Mesenchymal stem cell (in vitro differentiated cells and primary cell): ENCODE data around the gene RPS6KA5.

Experiments used
- DNase-seq: peaks from one replicate; pipeline ENCODE4 v3.0.0-alpha.2; 2013
- H2AFZ ChIP-seq: one replicate; pipeline ENCODE4 v1.6.1; 2013; ENCODE audit warnings: low read depth, mild to moderate bottlenecking, control low read depth, inconsistent platforms, low read length, moderate library complexity
- H2AK5ac ChIP-seq: 2 replicates; pipeline ENCODE4 v1.6.1; 2013; ENCODE audit warnings: low read length, moderate library complexity, mild to moderate bottlenecking, inconsistent platforms; ENCODE audit not compliant: severe bottlenecking
- H2BK120ac ChIP-seq: one replicate; pipeline ENCODE4 v1.6.1; 2013; ENCODE audit warnings: low read depth, mild to moderate bottlenecking, inconsistent platforms, low read length, moderate library complexity
- H2BK12ac ChIP-seq, 2 experiments: one replicate each; pipeline ENCODE4 v1.6.1; 2013; ENCODE audit warnings: inconsistent platforms in 2 of 2, low read length in 2 of 2, mild to moderate bottlenecking in 2 of 2, moderate library complexity in 2 of 2, control low read depth in 1 of 2
- H2BK15ac ChIP-seq: one replicate; pipeline ENCODE4 v1.6.1; 2013; ENCODE audit warnings: mild to moderate bottlenecking, low read depth, inconsistent platforms; ENCODE audit not compliant: poor library complexity, severe bottlenecking
- H2BK5ac ChIP-seq: 2 replicates; pipeline ENCODE4 v1.6.1; 2013; ENCODE audit warnings: low read depth, mild to moderate bottlenecking, low read length, control low read depth, inconsistent platforms; ENCODE audit not compliant: poor library complexity, severe bottlenecking
- H3K14ac ChIP-seq, 2 experiments: one replicate each; pipeline ENCODE4 v1.6.1; 2013; ENCODE audit warnings: inconsistent platforms in 2 of 2, low read length in 2 of 2, control low read depth in 1 of 2, mild to moderate bottlenecking in 1 of 2, moderate library complexity in 1 of 2
- H3K18ac ChIP-seq, 2 experiments: one replicate each; pipeline ENCODE4 v1.6.1; 2013; ENCODE audit warnings: inconsistent platforms in 2 of 2, low read length in 2 of 2, control low read depth in 1 of 2, low read depth in 1 of 2, mild to moderate bottlenecking in 1 of 2
- H3K23ac ChIP-seq, 2 experiments: one replicate each; pipeline ENCODE4 v1.6.1; 2013; ENCODE audit warnings: inconsistent platforms in 2 of 2, low read length in 2 of 2, mild to moderate bottlenecking in 2 of 2, moderate library complexity in 2 of 2, control low read depth in 1 of 2
- H3K27ac ChIP-seq: 2 replicates; pipeline ENCODE4 v1.5.1; 2013; ENCODE audit warnings: mild to moderate bottlenecking, moderate library complexity, low read length, control low read depth, inconsistent platforms; ENCODE audit not compliant: poor library complexity, severe bottlenecking
- H3K27me3 ChIP-seq, 2 experiments: 2 replicates each; pipeline versions ENCODE4 v1.6.1 to v1.7.0; 2013; ENCODE audit warnings: low read length in 2 of 2, mild to moderate bottlenecking in 2 of 2, moderate library complexity in 2 of 2, control low read depth in 1 of 2, inconsistent platforms in 1 of 2; ENCODE audit not compliant: control insufficient read depth in 1 of 2, insufficient read depth in 1 of 2
- H3K36me3 ChIP-seq, 2 experiments: 2 replicates each; pipeline versions ENCODE4 v1.6.1 to v1.7.0; 2013; ENCODE audit warnings: low read length in 2 of 2, control low read depth in 1 of 2, inconsistent platforms in 1 of 2, low read depth in 1 of 2, mild to moderate bottlenecking in 1 of 2; ENCODE audit not compliant: insufficient read depth in 2 of 2, control insufficient read depth in 1 of 2
- H3K4ac ChIP-seq, 2 experiments: one replicate each; pipeline ENCODE4 v1.6.1; 2013; ENCODE audit warnings: inconsistent platforms in 2 of 2, low read length in 2 of 2, mild to moderate bottlenecking in 2 of 2, moderate library complexity in 2 of 2, control low read depth in 1 of 2, low read depth in 1 of 2
- H3K4me1 ChIP-seq: 2 replicates; pipeline ENCODE4 v1.6.1; 2013; ENCODE audit warnings: low read depth, low read length, control low read depth; ENCODE audit not compliant: control insufficient read depth, insufficient read depth
- H3K4me2 ChIP-seq: 2 replicates; pipeline ENCODE4 v1.6.1; 2013; ENCODE audit warnings: low read length, mild to moderate bottlenecking, inconsistent platforms; ENCODE audit not compliant: poor library complexity, severe bottlenecking
- H3K4me3 ChIP-seq, 2 experiments: 2 replicates each; pipeline versions ENCODE4 v1.5.1 to v1.7.0; 2013; ENCODE audit warnings: low read length in 2 of 2, mild to moderate bottlenecking in 2 of 2, control low read depth in 1 of 2, low read depth in 1 of 2; ENCODE audit not compliant: insufficient read depth in 1 of 2
- H3K79me1 ChIP-seq: replicated peaks from 2 replicates; pipeline ENCODE4 v1.6.1; 2013; ENCODE audit warnings: mild to moderate bottlenecking, control low read depth, low read length, inconsistent platforms; ENCODE audit not compliant: poor library complexity, severe bottlenecking
- H3K9ac ChIP-seq: 2 replicates; pipeline ENCODE4 v1.7.0; 2013; ENCODE audit warnings: mild to moderate bottlenecking, low read length, moderate library complexity
- H3K9me3 ChIP-seq: 2 replicates; pipeline ENCODE4 v1.7.0; 2013; ENCODE audit warnings: mild to moderate bottlenecking, low read length; ENCODE audit not compliant: control insufficient read depth
- H4K8ac ChIP-seq: one replicate; pipeline ENCODE4 v1.6.1; 2013; ENCODE audit warnings: inconsistent platforms, mild to moderate bottlenecking, low read length, moderate library complexity
- H4K91ac ChIP-seq: one replicate; pipeline ENCODE4 v1.6.1; 2013; ENCODE audit warnings: mild to moderate bottlenecking, low read length, inconsistent platforms
- WGBS: methylation state at CpG from one replicate; pipeline ENCODE4 v1.1.7; 2013; ENCODE audit warnings: mixed read lengths; 5-methylcytosine and 5-hydroxymethylcytosine counted together

RPS6KA5 gene

DNA sequence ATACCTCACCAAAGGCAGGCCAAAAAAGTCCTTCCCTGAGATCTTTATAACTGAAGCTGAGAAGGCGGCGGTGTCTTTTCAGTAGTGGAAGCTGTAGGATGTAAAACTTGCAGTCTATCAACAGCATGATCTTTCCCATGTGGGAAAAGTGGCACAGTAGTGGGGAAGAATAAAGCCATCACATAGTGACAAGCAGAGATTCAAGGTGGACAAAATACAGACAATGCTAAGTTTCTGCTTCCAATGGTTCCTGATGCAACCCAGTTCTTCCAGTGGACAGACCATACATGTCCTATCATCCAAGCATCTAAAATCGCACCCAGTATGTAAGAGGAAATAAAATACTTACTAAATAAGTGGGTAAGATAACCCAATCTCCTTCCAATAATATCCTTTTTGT, 4.1 kb downstream of the RPS6KA5 start:
- Histone ChIP-seq H3K14ac (no peak overlapping the region), H2AK5ac (no peak overlapping the region), H3K27ac (no peak overlapping the region), H3K4ac (no peak overlapping the region), H2BK120ac (no peak overlapping the region), H2BK12ac (no peak overlapping the region), H2BK15ac (no peak overlapping the region), H2BK5ac (no peak overlapping the region), H3K9me3 (no peaks in the 10 kb centered on the region), H3K4me2 (no peak overlapping the region), H4K91ac (no peak overlapping the region), H2AFZ (no peak overlapping the region), H3K23ac (no peak overlapping the region), H3K18ac (no peak overlapping the region), H3K9ac (no peak overlapping the region), H3K79me1 (peaks cover 15% of the 10 kb centered on the region), H4K8ac (no peak overlapping the region), H3K4me3 (no peak overlapping the region), H3K36me3 (no peaks in the 10 kb centered on the region), H3K27me3 (no peaks in the 10 kb centered on the region), H3K4me1 (peaks cover 3% of the 10 kb centered on the region)
- 95% methylated on average over 2 of the region's 3 CpGs for WGBS
- DNase-seq, result no peak

DNA sequence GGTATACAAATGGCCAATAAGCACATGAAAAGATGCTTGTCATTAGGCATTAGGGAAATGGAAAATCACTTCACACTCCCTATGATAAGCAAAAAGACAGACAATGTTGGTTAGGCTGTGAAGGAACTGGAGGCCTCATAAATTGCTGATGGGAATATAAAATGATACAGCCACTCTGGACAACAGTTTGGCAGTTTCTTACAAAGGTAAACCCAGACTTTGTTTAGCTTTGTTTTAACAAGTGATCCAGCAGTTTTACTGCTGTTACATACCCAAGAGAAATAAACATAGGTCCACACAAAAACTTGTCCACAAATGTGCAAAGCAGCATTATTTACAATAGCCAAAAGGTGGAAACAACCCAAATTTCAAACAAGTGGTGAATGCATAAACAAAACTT, 5.4 kb downstream of the RPS6KA5 start:
- no peak for DNase-seq
- H3K79me1 ChIP-seq, result peaks cover 18% of the 10 kb centered on the region
- H3K36me3 ChIP-seq, result no peaks in the 10 kb centered on the region
- no peak overlapping the region for H3K23ac ChIP-seq
- no peak overlapping the region for H3K4me2 ChIP-seq
- H3K4me3 ChIP-seq, result no peak overlapping the region
- H2AFZ ChIP-seq, result no peak overlapping the region
- H2AK5ac ChIP-seq, result no peak overlapping the region
- H2BK12ac ChIP-seq, result no peak overlapping the region
- no peak overlapping the region for H4K91ac ChIP-seq
- H3K4ac ChIP-seq, result no peak overlapping the region
- no peak overlapping the region for H4K8ac ChIP-seq
- H3K9me3 ChIP-seq, result no peaks in the 10 kb centered on the region
- no peak overlapping the region for H3K27ac ChIP-seq
- H3K9ac ChIP-seq, result no peak overlapping the region
- H3K14ac ChIP-seq, result no peak overlapping the region
- no peak overlapping the region for H2BK120ac ChIP-seq
- H2BK5ac ChIP-seq, result no peak overlapping the region
- H3K4me1 ChIP-seq, result peaks cover 3% of the 10 kb centered on the region
- H2BK15ac ChIP-seq, result no peak overlapping the region
- H3K18ac ChIP-seq, result no peak overlapping the region
- H3K27me3 ChIP-seq, result no peaks in the 10 kb centered on the region

DNA sequence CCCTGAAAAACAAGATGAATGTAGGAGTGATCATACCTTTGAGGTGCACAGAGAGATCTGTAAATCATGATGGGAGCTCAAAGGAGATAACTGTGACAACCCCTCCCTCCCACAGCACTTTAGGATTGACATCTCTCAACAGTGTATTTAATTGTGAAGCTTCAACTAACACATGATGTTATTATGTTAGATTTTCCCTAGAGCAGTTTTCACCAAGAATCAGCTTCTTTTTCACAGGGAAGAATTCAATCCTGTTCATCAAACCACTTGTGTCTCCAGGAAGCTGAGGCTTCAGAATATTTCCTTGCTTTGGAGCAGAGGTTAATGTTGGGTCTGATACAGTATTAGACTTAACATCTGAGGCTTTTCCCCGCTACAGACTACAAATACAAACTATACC, 11.8 kb downstream of the RPS6KA5 start:
- no peak overlapping the region for H3K18ac ChIP-seq
- no peak overlapping the region for H2BK12ac ChIP-seq
- H3K4me1 ChIP-seq, result no peaks in the 10 kb centered on the region
- no peak for DNase-seq
- H2AFZ ChIP-seq, result no peak overlapping the region
- H4K8ac ChIP-seq, result no peak overlapping the region
- no peak overlapping the region for H2BK5ac ChIP-seq
- H3K36me3 ChIP-seq, result no peaks in the 10 kb centered on the region
- H3K23ac ChIP-seq, result no peak overlapping the region
- H3K14ac ChIP-seq, result no peak overlapping the region
- H2BK15ac ChIP-seq, result no peak overlapping the region
- no peak overlapping the region for H3K4me2 ChIP-seq
- no peak overlapping the region for H2BK120ac ChIP-seq
- H3K79me1 ChIP-seq, result peaks cover 10% of the 10 kb centered on the region
- no peak overlapping the region for H3K4ac ChIP-seq
- no peaks in the 10 kb centered on the region for H3K9me3 ChIP-seq
- no peak overlapping the region for H3K4me3 ChIP-seq
- WGBS, result no CpG with 5 or more reads among the region's 1 CpG
- H3K9ac ChIP-seq, result no peak overlapping the region
- H3K27ac ChIP-seq, result no peak overlapping the region
- H4K91ac ChIP-seq, result no peak overlapping the region
- H2AK5ac ChIP-seq, result no peak overlapping the region
- H3K27me3 ChIP-seq, result no peaks in the 10 kb centered on the region

DNA sequence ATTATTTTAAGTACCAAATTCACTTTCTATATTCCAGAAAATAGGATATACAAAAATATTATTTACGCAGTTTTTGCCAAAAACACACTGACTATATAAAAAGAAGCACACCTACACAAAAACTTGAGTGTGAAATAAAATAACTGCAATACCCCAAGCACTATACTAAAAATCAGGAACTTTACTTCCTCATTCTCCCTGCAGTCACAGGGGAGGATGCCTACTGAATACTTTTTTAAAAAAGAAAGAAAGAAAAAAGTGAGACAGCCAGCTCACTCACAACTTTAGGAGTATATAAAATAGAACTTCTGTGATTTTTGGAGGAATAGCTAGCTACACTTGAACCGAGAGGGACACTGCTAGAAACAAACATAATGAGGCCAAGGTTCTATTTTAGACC, 12.2 kb downstream of the RPS6KA5 start:
- H3K9ac ChIP-seq, result no peak overlapping the region
- H3K14ac ChIP-seq, result no peak overlapping the region
- H4K8ac ChIP-seq, result no peak overlapping the region
- 92% methylated on average over 1 of the region's 2 CpGs for WGBS
- no peak for DNase-seq
- H3K4me2 ChIP-seq, result no peak overlapping the region
- H3K79me1 ChIP-seq, result peaks cover 11% of the 10 kb centered on the region
- H2AK5ac ChIP-seq, result no peak overlapping the region
- no peaks in the 10 kb centered on the region for H3K4me1 ChIP-seq
- H3K27ac ChIP-seq, result no peak overlapping the region
- H3K23ac ChIP-seq, result no peak overlapping the region
- H2BK5ac ChIP-seq, result no peak overlapping the region
- H3K4ac ChIP-seq, result no peak overlapping the region
- H2BK15ac ChIP-seq, result no peak overlapping the region
- H2BK12ac ChIP-seq, result no peak overlapping the region
- H3K36me3 ChIP-seq, result no peaks in the 10 kb centered on the region
- no peak overlapping the region for H2BK120ac ChIP-seq
- H3K4me3 ChIP-seq, result no peak overlapping the region
- no peaks in the 10 kb centered on the region for H3K9me3 ChIP-seq
- no peak overlapping the region for H4K91ac ChIP-seq
- no peaks in the 10 kb centered on the region for H3K27me3 ChIP-seq
- no peak overlapping the region for H3K18ac ChIP-seq
- H2AFZ ChIP-seq, result no peak overlapping the region
